ENCODE measurements around the gene PILRA.
"Not testable (repeated sequence)": the region's sequence is repeated elsewhere in the genome, so short reads cannot be mapped to it uniquely, and the experiment has no call there.

Gene PILRA

DNA sequence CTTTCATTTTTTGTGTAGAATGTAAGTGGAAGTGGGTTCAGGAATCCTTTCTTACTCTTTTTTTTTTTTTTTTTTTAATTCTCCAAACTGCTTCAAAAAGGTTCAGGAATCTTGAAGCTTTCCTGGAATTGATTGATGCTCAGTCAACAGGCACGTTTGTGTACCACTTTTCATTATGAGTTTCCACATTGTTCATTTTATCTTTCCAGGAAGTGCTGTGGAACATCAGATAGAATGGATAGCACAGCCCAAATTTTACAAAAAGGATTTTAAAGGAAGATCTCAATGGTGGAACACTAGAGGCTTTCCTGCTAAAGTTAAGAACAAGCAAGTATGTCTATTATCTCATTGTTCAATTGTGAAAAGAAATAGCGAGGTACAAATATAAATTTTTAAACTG is 64.9 kb downstream of the PILRA start:
- TF ChIP-seq CTCF (conservative IDR thresholded peaks at IDR 0.05; ENCODE audit: low read depth, low read length): no peak
- no peak for DNase-seq (ENCODE audit: low read depth)
- no peak overlapping the region for H3K4me3 ChIP-seq (ENCODE audit: low read length)

- not testable (repeated sequence) for H3K4me3 ChIP-seq (ENCODE audit: low read length); DNase-seq (ENCODE audit: low read depth)
Observed at GRCh38 chr7:100438731-100439130, 65.4 kb downstream of the PILRA start.

DNA sequence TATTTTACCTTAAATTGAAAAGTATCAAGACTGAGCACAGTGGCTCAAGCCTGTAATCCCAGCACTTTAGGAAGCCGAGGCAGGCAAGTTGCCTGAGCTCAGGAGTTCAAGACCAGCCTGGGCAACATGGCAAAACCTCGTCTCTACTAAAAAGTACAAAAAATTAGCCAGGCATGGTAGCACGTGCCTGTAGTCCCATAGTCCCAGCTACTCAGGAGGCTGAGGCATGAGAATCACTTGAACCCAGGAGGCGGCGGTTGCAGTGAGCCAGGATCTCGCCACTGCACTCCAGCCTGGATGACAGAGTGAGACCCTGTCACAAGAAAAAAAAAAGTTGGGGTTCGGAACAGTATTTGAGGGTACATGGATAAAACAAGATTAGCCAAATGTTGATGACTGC is 66.0 kb downstream of the PILRA start:
- H3K4me3 ChIP-seq (ENCODE audit: low read length); DNase-seq (ENCODE audit: low read depth): not testable (repeated sequence)

DNA sequence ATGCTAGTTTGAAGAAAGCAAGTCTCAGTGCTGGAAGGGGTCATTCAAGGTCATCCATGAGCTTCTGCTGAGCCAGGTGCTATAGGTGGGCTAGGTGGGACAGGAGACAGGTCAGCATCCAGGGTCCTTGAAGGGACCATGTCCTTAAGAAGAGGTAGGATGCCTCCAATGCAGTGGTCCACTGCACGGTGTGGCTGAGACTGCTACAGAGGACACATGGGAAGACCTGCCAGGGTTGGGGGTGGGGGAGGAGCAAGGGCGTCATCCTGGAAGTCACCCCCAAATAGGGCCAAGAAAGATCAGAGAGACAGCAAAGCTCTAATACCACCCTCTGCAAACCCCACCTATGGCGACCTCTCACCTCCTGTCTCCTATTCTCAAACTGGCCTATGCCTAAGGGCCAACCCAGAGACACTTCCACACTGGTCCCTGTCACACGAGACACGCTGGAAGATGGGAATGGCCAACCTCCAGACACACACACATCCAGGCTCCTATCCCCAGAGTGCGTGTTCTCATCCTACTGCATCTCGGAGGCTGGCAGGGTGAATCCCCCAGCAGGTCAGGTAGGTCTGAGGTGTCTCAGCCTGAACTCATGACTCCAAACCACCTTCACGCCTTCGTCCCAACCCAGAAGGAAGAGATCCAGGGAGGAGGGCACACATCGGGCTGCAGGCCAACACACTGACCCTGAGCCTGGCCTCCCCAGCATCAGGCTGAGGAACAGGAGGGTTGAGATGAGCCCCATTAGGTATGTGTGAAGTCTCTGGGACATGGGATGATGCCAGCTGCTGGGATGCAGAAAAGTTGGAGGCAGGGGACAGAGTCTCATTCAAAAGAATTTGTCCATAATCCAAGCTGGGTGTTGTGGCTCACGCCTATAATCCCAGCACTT is 68.6 kb downstream of the PILRA start:
- TF ChIP-seq CTCF (conservative IDR thresholded peaks at IDR 0.05; ENCODE audit: low read depth, low read length): no peak
- no peak overlapping the region for H3K4me3 ChIP-seq (ENCODE audit: low read length)
- no peak for DNase-seq (ENCODE audit: low read depth)

DNA sequence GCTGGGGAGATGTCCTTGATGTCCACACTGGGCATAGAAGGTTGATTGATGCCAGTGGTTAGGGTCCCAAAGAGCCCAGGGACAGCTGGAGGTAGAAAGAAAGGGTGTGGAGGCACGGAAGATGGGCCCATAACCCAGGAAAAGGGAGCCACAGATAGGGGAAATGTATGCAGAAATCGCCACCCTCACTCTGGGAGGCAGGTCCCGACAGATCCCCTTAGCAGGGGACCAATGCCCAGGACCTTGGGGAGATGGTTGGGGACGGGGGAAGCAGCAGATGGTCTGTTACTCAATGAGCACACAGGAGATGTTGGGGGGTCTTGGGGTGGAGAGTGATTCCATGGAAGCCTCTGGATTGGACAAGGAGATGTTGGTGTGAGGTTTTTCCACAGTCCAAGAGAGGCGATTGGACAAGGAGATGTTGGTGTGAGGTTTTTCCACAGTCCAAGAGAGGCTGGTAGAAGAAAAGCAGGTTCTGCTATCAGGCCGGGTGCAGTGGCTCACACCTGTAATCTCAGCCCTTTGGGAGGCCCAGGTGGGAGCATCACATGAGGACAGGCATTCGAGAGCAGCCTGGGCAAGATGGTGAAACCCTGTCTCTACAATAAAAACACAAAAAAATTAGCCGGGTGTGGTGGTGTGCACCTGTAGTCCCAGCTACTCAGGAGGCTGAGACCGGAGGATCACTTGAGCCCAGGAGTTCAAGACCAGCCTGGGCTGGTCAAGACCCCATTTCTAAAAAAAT is 70.0 kb downstream of the PILRA start:
- DNase-seq (ENCODE audit: low read depth): no peak
- H3K4me3 ChIP-seq (ENCODE audit: low read length): no peak overlapping the region
- TF ChIP-seq CTCF (conservative IDR thresholded peaks at IDR 0.05; ENCODE audit: low read depth, low read length): no peak

DNA sequence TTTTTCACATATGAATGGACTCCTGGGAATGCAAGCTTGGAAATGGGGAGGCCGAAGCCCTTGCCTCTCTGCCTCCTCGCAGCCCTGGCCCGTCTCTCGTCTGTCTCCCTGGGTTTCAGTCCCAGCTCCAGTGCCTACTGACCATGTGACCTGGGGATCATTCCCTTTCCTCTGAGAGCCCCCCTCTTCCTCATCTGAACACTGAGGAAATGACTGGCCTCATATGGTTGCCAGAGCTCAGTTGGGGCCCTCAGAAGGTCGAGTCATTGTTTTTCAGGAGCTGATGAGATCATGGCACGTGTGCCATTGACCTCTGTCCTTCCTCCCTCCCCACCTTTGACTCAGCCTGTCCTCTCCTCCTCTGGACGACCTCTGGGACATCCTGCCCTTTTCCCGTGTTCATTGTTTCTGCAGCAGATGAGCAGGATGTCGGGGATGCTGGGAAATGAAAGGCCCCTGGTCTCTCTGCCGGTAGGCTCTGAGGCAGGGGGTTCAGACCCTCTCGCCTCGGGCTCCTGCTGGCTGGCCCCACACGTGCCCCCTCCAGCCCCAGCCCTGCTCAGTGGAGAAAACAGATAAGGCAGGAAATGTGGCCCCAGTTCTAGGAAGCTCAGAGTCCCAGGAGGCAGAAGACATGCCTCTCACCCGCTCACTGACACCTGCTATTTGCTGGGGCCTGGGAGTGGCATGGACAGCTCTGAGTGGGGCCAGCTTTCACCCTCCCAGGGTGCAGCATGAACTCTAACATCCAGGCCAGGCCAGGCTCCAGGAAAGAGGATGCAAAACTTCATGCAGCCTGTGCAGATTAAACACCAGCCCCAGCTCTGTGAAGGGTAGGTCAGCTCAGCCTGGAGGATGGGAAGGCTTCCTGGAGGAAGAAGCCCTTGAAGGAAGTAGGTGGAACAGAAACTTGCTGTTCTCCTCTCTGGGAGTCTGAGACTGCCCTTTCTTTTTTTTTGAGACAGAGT is 71.3 kb downstream of the PILRA start:
- TF ChIP-seq CTCF (conservative IDR thresholded peaks at IDR 0.05; ENCODE audit: low read depth, low read length): no peak
- no peak overlapping the region for H3K4me3 ChIP-seq (ENCODE audit: low read length)
- no peak for DNase-seq (ENCODE audit: low read depth)

DNA sequence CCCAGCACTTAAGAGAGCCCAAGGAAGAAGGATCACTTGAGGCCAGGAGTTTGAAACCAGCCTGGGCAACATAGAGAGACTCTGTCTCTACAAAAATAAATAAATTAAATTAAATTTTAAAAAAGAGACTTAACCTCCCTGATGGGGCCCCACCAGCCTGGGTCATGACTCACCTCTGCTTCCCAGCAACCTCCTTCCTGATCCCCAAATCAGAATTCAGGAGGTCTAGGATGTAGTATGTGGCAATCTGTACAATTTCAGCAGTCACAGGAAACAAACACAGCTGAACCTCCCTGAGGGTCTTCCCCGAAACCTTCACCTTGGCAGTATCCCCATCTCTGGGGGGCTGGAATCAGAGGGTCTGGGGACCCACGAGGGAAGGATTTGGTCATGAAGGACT is 72.8 kb downstream of the PILRA start:
- no peak for TF ChIP-seq CTCF (conservative IDR thresholded peaks at IDR 0.05; ENCODE audit: low read depth, low read length)
- no peak for DNase-seq (ENCODE audit: low read depth)

DNA sequence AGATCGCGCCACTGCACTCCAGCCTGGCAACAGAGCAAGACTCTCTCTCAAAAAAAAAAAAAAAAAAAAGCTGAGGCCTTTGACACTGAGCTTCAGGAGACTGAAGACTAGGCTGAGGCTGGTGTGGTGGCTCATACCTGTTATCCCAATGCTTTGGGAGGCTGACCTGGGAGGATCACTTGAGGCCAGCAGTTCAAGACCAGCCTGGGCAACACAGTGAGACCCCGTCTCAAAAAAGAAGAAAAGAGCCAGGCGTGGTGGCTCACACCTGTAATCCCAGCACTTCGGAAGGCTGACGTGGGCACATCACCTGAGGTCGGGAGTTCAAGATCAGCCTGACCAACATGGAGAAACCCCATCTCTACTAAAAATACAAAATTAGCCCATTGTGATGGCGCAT is 74.1 kb downstream of the PILRA start:
- DNase-seq (ENCODE audit: low read depth); H3K4me3 ChIP-seq (ENCODE audit: low read length): not testable (repeated sequence)

More for the DNA sequence above, 72.8 kb downstream of the PILRA start:
- H3K4me3 ChIP-seq (ENCODE audit: low read length): no peak overlapping the region

Data from retinal pigment epithelial cell (primary cell).